ENCODE measurements around the gene PDE3A.
"Not testable (repeated sequence)": the region's sequence is repeated elsewhere in the genome, so short reads cannot be mapped to it uniquely, and the experiment has no call there.

Gene PDE3A

DNA sequence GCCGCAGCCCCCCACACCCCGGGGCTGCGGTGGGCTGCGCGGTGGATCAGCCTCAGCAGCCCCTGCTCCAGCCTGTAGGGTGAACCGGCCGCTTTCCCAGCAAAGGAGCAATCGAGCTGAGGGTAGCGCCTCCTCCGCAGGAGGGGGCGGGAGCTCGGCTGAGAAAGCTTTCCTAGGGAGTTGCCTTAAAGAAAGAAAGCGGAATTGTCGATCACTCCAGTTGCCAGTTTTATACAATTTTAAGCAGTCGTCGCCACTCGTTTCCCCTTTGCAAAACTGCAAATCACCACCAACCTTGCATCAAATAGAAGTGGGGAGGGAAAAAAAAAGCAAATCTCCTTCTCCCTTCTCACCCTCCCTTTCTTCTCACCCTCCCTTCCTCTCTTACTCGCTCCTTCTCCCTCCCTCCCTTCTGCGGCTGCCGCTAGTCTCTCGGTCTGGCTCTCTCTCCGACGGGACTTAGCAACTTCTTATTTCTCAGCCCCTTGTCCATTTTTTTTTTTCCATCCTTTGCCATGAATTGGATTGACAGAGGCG lies at the start of gene PDE3A:
Gene PDE3A (plus strand): TSS at position 424 of the 537 bp plus-strand sequence. CDS start 748 bp downstream, outside the sequence.
- Mint-ChIP-seq H3K36me3 (ENCODE audit: low read depth) (no peaks in the 10 kb centered on the region), H3K4me1 (peaks cover 15% of the 10 kb centered on the region), H3K27me3 (peaks cover 53% of the 10 kb centered on the region), H3K4me3 (peak within 1 kb of the TSS; percentile 70), H3K27ac (no peak within 1 kb of the TSS), H3K9me3 (no peaks in the 10 kb centered on the region)
- DNase-seq (no peak), ATAC-seq (no peak)

DNA sequence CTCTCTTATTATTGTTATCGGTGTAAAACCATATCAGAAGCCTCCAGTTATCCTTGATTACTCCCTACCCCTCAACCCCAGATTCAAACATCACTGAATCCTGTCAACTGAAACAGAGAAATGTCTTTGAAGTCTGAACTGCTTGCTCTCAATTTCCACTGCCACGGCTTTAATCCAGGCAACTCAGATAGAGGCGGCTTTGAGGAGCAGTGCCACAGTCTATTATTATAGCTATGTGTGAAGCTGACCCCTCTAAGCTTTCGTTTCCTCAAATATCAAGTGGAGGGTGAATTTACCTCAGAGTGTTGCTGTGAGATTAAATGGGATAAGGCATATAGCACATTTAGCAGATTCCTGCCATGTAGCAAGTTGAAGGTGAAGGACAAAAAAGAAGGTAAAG lies 49.0 kb upstream of the PDE3A start:
- H3K4me3 Mint-ChIP-seq, result no peak overlapping the region
- no peaks in the 10 kb centered on the region for H3K9me3 Mint-ChIP-seq
- no peaks in the 10 kb centered on the region for H3K36me3 Mint-ChIP-seq (ENCODE audit: low read depth)
- H3K27me3 Mint-ChIP-seq, result no peaks in the 10 kb centered on the region
- DNase-seq, result no peak
- H3K4me1 Mint-ChIP-seq, result no peaks in the 10 kb centered on the region
- ATAC-seq, result no peak
- no peak overlapping the region for H3K27ac Mint-ChIP-seq

DNA sequence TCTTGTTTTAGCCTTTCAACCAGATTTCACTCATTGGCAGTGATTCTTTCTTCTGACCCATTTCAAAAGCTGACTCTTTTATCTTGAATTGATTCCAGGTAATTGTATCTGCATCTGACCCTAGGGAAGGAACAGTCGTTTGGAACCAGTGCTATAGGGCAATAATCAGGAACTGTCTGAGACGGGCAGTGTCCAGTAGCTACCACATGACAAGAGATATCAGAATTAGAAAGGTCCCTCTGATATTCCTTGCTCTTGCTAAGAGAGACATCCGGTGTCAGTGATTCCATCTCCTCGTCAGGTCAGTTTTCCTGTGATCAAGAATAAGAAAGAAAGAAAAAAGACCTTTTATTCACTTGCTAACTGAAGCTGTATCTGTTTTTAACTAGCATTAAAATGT lies 47.8 kb upstream of the PDE3A start:
- no peaks in the 10 kb centered on the region for H3K27me3 Mint-ChIP-seq
- H3K27ac Mint-ChIP-seq, result no peak overlapping the region
- H3K4me3 Mint-ChIP-seq, result no peak overlapping the region
- no peaks in the 10 kb centered on the region for H3K9me3 Mint-ChIP-seq
- no peak for ATAC-seq
- H3K4me1 Mint-ChIP-seq, result no peaks in the 10 kb centered on the region
- no peaks in the 10 kb centered on the region for H3K36me3 Mint-ChIP-seq (ENCODE audit: low read depth)
- no peak for DNase-seq

DNA sequence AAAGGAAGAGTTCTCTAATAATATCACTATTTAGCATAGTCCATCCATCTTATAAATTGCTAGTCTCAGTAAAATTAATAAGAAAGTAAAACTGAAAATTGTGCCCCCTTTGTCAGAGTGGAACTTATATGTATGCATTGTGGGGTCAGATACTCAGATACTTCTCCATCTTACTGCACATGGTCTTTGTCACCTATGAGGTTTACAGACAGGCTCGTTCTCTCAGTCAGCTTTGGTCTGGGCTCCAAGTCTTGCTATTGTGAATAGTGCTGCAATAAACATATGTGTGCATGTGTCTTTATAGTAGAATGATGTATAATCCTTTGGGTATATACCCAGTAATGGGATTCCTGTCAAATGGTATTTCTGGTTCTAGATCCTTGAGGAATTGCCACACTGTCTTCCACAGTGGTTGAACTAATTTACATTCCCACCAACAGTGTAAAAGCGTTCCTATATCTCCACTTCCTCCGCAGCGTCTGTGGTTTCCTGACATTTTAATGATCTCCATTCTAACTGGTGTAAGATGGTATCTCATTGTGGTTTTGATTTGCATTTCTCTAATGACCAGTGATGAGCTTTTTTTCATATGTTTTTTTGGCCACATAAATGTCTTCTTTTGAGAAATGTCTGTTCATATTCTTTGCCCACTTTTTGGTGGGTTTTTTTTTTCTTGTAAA lies 37.4 kb upstream of the PDE3A start:
- H3K9me3 Mint-ChIP-seq; H3K27me3 Mint-ChIP-seq; H3K27ac Mint-ChIP-seq; DNase-seq; H3K4me3 Mint-ChIP-seq; H3K4me1 Mint-ChIP-seq; ATAC-seq; H3K36me3 Mint-ChIP-seq (ENCODE audit: low read depth): not testable (repeated sequence)

DNA sequence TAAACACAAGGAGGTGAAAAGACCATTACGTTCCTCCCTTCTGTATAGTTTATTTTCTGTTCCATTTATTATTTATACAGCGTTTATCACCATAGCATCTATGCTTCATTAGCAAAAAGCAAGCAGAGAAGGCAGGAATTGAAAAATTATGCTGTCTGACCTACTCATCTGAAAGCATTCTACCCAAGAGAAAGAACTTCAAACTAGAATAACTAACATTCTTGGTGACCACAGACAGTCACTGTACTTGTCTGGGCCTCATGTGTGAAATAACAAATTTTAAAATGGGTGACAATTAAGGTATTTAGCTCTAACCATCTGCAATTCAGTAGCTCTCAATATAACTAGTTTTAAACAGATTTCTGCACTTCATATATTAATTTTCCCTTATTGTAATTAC lies 29.3 kb upstream of the PDE3A start:
- ATAC-seq (no peak), DNase-seq (no peak)
- Mint-ChIP-seq H3K4me1 (no peaks in the 10 kb centered on the region), H3K4me3 (no peak overlapping the region), H3K9me3 (no peaks in the 10 kb centered on the region), H3K27ac (no peak overlapping the region), H3K36me3 (ENCODE audit: low read depth) (no peaks in the 10 kb centered on the region), H3K27me3 (no peaks in the 10 kb centered on the region)

DNA sequence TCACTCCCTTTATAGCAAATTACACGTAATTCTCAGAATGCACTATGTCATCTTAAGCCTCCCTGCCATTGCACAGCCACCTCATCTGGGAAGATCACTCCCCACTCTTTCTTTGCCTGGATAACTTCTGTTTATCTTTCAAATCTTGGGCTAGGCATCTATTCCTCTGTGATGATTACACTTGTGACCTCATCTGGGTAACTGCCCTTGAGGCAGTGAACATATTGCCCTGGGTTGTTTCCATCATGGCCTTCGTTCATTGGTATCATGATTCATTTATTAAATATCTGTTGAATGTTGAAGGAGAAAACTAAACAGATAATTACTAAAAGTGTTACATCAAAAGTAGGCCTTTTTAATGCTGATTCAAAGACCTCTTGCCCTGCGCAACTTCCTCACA lies 26.2 kb upstream of the PDE3A start:
- no peak for DNase-seq
- ATAC-seq, result no peak

DNA sequence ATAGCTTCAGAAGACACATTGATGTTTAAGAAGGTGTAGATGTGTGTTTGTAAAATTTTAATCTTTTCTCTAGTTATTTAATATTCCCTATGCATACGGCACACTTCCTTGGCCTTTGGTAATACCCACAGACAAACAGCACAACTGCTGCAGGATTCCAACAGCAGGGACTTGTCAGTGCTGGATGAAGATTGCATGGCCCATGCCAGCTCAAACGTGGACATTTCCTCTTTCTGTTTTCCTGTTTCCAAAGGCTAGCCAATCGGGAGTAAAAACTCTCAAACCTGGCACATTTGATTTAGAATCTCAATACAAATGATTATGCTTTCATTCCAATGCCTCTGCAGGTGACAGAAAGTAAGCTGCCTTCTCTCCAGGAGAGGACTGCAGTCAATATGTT lies 22.5 kb upstream of the PDE3A start:
- Mint-ChIP-seq H3K27ac (no peak overlapping the region), H3K27me3 (no peaks in the 10 kb centered on the region), H3K36me3 (ENCODE audit: low read depth) (no peaks in the 10 kb centered on the region), H3K4me1 (no peaks in the 10 kb centered on the region), H3K9me3 (peaks cover 7% of the 10 kb centered on the region), H3K4me3 (no peak overlapping the region)
- ATAC-seq, result no peak
- DNase-seq, result no peak

More for the DNA sequence above, 26.2 kb upstream of the PDE3A start:
- no peak overlapping the region for H3K27ac Mint-ChIP-seq
- no peaks in the 10 kb centered on the region for H3K9me3 Mint-ChIP-seq
- no peaks in the 10 kb centered on the region for H3K36me3 Mint-ChIP-seq (ENCODE audit: low read depth)
- H3K4me3 Mint-ChIP-seq, result no peak overlapping the region
- no peaks in the 10 kb centered on the region for H3K4me1 Mint-ChIP-seq
- no peaks in the 10 kb centered on the region for H3K27me3 Mint-ChIP-seq

DNA sequence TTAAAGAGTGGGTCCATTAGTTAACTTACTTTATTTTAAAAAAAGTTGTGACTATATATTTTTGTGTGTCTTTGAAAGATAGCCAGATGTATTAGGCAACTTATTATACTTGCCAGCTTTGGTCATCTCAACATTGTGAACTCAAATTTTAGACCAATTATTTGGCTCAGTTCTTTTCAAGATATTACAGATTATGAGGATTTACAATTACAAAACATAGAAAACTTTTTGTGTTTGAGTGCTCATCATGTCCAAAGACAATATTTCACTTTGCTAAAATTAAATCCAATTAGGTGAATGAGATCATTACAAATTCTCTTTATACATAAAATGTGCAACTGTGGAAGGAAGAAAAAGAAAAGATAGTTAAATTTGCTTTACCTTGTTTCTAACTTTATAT lies 18.3 kb upstream of the PDE3A start:
- no peak for ATAC-seq
- H3K36me3 Mint-ChIP-seq (ENCODE audit: low read depth), result no peaks in the 10 kb centered on the region
- no peak overlapping the region for H3K27ac Mint-ChIP-seq
- H3K27me3 Mint-ChIP-seq, result no peaks in the 10 kb centered on the region
- no peak for DNase-seq
- peaks cover 7% of the 10 kb centered on the region for H3K9me3 Mint-ChIP-seq
- H3K4me1 Mint-ChIP-seq, result no peaks in the 10 kb centered on the region
- H3K4me3 Mint-ChIP-seq, result no peak overlapping the region

DNA sequence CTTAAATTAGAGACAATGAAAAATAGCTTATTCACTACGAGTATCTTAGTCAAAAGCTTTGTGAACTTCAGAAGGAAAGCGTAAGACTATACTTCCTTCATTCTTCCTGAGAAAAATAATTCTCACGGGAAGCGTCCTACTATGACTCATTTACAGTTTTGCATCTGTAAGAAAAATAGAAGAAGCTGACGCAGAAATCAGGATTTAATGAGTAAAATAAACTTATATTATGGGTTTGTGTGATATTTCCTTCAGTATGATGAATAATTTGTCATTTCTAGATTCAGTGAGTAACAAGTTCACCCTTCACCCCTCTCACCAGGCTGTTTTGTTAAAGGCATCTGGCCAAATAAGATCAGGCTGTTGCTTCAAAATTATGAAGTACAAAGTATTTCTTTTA lies 17.8 kb upstream of the PDE3A start:
- DNase-seq (no peak), ATAC-seq (no peak)
- no peak overlapping the region for H3K4me3 Mint-ChIP-seq
- no peaks in the 10 kb centered on the region for H3K4me1 Mint-ChIP-seq
- peaks cover 7% of the 10 kb centered on the region for H3K9me3 Mint-ChIP-seq
- no peak overlapping the region for H3K27ac Mint-ChIP-seq
- no peaks in the 10 kb centered on the region for H3K36me3 Mint-ChIP-seq (ENCODE audit: low read depth)
- no peaks in the 10 kb centered on the region for H3K27me3 Mint-ChIP-seq

DNA sequence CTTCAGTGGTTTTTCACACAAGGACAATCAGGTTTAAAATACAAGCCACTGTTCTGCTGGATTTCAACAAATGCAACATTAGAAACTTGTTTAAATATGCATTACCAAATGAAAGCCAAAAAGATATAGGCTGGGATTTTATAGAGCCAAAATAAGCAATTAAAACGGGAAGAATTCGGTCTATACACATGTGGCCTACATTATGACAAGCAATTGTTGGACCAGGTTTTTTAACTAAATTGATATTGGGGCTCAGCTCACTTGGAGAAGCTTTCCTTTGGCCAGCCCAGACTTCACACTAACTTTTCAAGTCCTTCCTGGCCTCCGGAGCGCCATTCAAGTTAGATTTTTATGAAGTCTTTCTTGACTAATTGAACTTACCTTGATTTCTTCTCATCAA lies 16.9 kb upstream of the PDE3A start:
- no peaks in the 10 kb centered on the region for H3K36me3 Mint-ChIP-seq (ENCODE audit: low read depth)
- H3K27ac Mint-ChIP-seq, result no peak overlapping the region
- no peak overlapping the region for H3K4me3 Mint-ChIP-seq
- no peaks in the 10 kb centered on the region for H3K27me3 Mint-ChIP-seq
- no peaks in the 10 kb centered on the region for H3K4me1 Mint-ChIP-seq
- no peak for ATAC-seq
- no peak for DNase-seq
- peaks cover 7% of the 10 kb centered on the region for H3K9me3 Mint-ChIP-seq

DNA sequence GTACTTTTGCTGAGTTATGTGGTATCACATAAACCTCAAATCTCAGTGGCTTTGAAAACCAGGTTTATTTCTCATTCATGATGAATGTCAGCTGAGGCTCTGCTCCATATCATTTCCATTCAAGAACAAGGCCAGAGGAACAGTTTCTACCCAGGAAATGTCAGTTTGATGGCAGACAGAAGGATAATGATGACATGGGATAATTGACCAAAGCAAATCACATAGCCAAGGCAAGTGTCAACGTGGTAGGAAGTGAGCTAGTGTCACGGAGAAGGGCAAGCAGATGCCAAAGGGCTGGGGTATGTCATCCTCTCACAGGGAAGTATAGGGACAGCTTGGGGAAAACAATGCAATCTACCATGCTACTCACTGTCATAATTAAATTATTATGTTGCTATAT lies 12.3 kb upstream of the PDE3A start:
- no peak for ATAC-seq
- Mint-ChIP-seq H3K4me3 (no peak overlapping the region), H3K27ac (no peak overlapping the region), H3K9me3 (no peaks in the 10 kb centered on the region), H3K4me1 (no peaks in the 10 kb centered on the region), H3K27me3 (no peaks in the 10 kb centered on the region), H3K36me3 (ENCODE audit: low read depth) (no peaks in the 10 kb centered on the region)
- no peak for DNase-seq

DNA sequence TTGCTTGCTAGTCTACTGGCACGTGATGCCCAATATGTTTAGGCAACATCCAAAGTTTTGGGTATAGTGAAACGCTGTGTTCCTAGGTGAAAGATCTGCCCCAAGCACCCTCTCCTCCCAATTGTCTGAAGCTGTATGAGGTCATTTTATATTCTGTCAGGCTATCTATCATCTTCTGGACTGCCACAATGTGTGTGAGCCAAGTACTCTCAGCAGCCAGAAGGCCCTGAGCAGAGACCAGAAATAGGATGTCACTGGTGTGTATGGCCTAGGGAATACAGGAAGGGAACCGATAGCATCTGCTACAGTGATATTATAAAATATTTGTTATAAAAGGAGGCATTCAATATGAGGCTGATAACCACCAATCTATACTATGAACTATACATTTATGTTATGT lies 7.9 kb upstream of the PDE3A start:
- no peak overlapping the region for H3K4me3 Mint-ChIP-seq
- DNase-seq (no peak), ATAC-seq (no peak)
- no peaks in the 10 kb centered on the region for H3K9me3 Mint-ChIP-seq
- H3K36me3 Mint-ChIP-seq (ENCODE audit: low read depth), result no peaks in the 10 kb centered on the region
- H3K27me3 Mint-ChIP-seq, result peaks cover 4% of the 10 kb centered on the region
- H3K4me1 Mint-ChIP-seq, result no peaks in the 10 kb centered on the region
- no peak overlapping the region for H3K27ac Mint-ChIP-seq

DNA sequence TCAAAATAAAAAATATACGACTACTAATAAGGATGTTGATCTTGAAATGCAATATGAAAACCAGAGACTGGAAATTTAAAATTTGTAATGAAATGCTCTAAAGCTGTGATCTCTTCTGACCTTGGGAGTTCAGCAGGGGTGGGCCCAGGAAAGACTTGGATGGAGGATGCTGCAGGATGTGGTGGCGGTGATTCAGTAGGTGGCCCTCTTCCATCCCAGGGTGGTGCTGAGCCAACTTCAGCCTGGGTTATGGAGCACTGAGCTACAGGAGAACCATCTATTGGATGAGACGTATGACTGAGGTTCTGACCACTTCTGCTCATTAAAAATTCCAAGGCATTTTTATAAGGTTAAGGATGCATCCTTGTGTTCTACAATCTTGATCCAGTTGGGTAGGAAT lies 6.9 kb upstream of the PDE3A start:
- H3K27me3 Mint-ChIP-seq, result peaks cover 4% of the 10 kb centered on the region
- no peak overlapping the region for H3K4me3 Mint-ChIP-seq
- DNase-seq (no peak), ATAC-seq (no peak)
- H3K4me1 Mint-ChIP-seq, result no peaks in the 10 kb centered on the region
- no peak overlapping the region for H3K27ac Mint-ChIP-seq
- H3K36me3 Mint-ChIP-seq (ENCODE audit: low read depth), result no peaks in the 10 kb centered on the region
- no peaks in the 10 kb centered on the region for H3K9me3 Mint-ChIP-seq

DNA sequence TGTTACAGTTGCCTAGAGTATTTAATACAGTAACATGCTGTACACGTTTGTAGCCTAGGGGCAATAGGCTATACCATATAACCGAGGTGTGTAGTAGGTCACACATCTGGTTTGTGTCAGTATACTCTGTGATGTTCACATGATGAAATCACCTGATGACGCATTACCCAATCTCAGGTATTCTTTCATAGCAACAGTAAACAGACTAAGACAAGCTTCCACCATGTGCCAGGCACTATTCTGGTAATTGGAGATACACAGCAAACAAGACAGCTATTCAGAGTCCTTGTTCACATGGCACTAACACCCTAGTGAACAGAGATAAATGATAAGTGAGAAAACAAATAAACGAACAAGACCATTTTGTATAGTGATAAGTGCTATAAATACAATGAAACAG lies 3.8 kb upstream of the PDE3A start:
- H3K4me3 Mint-ChIP-seq, result no peak overlapping the region
- ATAC-seq, result no peak
- no peak for DNase-seq
- peaks cover 7% of the 10 kb centered on the region for H3K4me1 Mint-ChIP-seq
- no peak overlapping the region for H3K27ac Mint-ChIP-seq
- H3K36me3 Mint-ChIP-seq (ENCODE audit: low read depth), result no peaks in the 10 kb centered on the region
- no peaks in the 10 kb centered on the region for H3K9me3 Mint-ChIP-seq
- peaks cover 25% of the 10 kb centered on the region for H3K27me3 Mint-ChIP-seq

DNA sequence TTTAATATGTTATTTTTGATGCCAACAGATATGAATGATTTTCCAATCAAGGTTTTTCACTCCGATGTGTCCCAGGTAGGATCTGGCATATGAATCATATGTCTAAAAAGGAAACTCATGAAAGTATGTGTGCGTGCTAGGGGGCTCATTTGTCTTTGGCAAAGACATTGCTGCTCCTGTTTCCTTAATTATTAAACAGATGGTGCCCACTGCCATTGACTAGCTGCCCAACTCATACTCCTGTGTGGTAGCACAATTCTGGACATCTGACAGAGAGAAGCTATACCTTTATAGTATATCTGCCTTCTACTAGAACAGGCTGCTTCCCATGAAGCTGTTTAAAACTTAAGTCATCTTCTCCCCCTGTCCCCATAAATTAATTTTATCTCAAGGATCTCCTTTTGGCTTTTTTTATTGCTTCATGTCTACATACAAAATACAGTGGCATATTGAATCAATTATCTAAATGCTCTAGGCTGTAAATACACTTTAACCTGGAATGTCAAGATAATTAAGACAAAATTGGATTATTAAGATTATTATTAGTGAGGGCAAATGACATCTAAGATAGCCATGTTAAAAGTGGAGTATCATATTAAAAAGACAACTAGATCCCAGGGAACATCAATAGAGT lies 1.4 kb upstream of the PDE3A start:
- H3K4me1 Mint-ChIP-seq, result peaks cover 15% of the 10 kb centered on the region
- H3K9me3 Mint-ChIP-seq, result no peaks in the 10 kb centered on the region
- ATAC-seq, result no peak
- no peak overlapping the region for H3K27ac Mint-ChIP-seq
- H3K4me3 Mint-ChIP-seq, result no peak overlapping the region
- H3K36me3 Mint-ChIP-seq (ENCODE audit: low read depth), result no peaks in the 10 kb centered on the region
- DNase-seq, result no peak
- H3K27me3 Mint-ChIP-seq, result peaks cover 47% of the 10 kb centered on the region

All from activated naive CD8-positive, alpha-beta T cell treated with anti-CD3 and anti-CD28 coated beads, Interleukin-2, amount 50 U/mL, for 24 hours (primary cell).